Fibroblast of skin of right quadriceps (primary cell): ENCODE measurements around the gene VPS8.
"Not testable (repeated sequence)": the region's sequence is repeated elsewhere in the genome, so short reads cannot be mapped to it uniquely, and the experiment has no call there.

Experiments used
- DNase-seq: peaks from one replicate; pipeline ENCODE4 v3.0.0-alpha.2; 2013

Gene VPS8

DNA sequence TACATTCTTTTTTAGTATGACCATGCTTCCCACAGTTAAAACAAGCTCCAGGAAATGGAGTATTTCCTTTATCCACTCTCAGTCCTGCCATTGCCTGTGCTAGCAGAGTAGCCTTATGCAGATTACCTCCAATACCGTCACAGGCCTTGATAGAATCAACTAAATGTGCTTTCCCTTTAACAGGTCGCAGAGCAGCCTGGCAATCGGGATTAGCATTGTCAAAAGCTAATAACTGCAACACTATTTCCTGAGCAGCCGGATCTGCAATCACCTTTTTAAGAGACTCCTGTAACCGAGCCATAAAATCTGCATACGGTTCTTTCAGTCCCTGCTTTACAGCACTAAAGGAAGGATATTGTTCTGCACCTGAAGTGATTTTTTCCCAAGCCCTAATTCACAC, 206.0 kb downstream of the VPS8 start:
- not testable (repeated sequence) for DNase-seq

DNA sequence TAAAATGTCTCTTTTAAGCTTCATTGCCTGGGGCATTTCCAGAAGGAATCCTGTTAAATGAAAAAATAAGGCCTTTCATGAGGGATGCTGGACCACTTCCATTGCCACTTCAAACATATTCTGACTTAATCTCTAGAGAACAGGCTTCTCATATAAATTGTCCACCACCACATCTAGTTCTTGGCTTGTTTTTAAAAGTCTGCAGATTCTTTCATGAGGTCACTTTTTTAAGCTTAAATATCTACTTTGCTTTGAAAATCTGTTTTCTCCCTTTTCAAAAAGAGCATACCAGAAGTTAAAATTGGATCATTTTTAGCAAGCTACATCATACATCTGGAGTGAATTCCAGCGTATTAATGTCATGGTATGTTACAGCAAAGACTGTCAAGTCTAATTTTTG, 209.3 kb downstream of the VPS8 start:
- DNase-seq = peak; percentile 35

DNA sequence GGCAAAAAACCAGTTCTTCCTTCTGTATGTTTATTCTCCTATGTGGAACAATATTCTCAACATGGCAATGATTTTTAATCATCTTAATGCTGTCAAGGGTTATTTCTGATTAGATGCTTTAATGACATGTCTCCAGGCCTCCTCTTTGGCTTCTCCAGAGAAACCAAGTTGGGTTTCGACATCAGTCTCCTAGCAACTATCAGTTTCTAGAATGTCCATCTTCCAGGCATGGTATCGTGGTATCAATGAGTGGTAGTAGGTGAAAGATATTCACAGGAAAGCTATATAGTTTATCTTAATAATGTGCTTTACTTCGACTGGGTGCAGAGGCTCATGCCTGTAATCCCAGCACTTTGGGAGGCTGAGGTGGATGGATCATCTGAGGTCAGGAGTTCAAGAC, 212.4 kb downstream of the VPS8 start:
- DNase-seq = no peak

DNA sequence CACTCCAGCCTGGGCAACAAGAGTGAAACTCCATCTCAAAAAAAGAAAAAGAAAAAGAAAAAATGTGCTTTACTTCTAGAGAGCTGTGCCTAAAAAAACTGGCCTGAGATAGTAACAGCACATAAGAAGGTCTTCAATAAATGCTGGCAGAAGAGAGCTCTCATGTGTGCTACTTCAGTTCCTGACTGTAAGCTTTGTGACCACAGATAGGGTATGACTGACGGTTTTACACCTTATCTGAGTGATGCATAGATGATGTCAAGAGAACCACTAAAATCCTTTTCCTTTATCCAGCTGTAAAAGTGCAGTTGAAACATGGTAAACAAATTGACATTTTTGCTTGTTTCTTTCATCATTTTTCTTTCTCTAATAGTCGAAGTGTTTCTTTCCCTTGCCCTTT, 213.0 kb downstream of the VPS8 start:
- DNase-seq = no peak

DNA sequence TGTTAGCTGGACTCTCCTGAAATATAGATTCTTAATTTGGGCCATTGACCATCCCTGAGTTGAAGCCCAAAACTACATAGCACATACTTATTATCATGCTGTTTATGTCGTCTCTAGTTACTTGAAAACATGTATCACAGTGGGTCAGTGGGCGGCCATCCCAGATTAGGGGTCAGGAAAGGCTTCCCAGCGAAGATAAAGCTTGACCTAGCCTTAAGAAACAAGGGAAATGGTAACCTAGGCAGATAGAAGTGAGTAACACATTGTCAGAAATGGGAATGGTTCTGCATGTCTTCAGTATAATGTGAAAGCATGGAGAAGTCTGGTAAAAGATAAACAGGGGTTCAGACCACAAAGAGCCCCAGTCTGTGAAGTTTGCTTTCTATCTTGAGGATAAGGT, 216.2 kb downstream of the VPS8 start:
- no peak for DNase-seq

DNA sequence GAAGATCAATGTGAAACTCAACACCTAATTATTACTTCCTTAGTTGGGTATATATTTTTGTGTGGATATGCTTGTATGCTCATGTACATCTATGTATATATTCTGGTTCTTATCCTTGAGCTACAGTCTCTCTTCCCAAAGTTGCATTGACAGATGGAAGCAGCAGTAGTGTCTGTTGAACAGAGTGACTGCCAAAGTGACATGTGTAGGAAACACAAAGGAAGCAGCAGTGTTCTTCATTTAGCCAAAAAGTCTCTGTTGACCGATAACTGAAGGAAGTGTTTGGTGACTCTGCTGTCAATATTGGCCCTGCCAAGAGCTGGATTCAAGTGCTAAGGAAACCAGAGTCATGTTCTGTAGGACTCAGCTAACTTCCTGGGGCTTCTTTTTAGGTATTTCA, 217.1 kb downstream of the VPS8 start:
- no peak for DNase-seq

DNA sequence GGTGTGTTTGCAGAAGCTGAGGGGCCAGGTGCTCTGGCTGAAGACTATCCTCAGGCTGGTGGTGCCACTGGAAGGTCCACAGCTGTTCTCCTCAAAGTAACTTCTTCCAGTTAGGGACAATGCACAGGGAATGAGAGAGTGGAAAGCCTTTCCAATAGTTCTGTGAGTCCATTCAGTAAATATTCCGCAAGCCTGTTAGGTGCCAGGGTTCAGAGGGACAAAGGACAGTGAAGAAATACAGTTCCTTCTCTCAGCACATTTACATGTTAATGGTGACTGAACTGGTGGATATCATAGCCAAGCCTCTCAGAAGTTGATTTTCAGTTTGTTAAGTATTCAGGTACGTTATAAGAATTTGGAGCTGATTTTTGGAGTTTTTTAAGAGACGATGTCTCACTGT, 218.4 kb downstream of the VPS8 start:
- no peak for DNase-seq

DNA sequence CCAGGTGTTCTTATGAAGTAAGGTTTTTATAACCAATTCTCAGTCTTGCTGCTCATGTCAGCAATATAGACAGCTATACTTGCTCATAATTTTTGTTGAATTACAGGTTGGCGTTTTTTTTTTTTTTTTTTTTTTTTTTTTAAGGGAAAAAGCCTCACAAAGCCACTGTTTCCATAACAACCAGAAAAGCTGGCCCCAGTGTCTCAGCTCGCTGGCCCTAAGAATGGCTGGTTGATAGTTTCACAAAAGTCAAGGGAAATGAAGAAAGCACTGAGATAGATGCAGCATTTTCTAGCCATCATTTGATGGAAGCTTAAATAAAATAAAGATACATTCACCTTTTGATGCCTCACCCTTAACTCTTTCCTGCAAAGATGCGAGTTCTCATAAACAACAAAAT, 219.0 kb downstream of the VPS8 start:
- no peak for DNase-seq

DNA sequence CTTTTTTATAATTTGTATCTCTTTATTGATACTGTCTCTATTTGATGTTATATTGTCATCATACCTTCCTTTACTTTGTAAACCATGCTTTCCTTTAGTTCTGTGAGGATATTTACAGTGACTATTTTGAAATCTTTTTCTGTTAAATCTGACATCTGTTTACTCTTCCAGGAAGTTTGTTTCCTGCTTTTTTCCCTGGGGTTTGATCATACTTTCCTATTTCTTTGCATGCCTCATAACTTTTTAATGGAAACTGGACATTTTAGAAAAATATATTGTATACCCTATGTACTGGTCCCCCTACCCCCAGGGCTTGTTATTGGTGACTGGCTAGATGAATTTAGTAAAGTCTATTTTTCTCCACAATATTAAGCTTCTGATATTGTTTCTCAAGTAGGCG, 225.8 kb downstream of the VPS8 start:
- DNase-seq = no peak

DNA sequence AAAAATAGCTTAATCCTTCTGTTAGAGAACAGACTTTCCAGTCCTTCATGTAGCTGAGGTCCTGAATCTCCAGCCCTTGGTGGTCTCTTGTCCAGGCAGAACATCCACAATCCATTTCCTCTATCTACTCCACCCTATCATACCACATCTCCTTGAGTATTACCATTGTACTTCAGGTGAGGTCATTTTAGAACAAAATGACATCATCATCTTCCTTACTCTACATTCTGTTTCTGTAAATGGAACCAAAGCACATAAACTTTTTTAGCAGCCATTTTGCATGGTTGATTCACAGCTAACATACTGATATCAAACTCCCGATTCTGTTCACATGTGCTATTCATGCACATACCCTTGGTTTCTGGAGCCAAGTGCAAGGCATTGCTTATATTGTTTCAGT, 228.5 kb downstream of the VPS8 start:
- DNase-seq = no peak

DNA sequence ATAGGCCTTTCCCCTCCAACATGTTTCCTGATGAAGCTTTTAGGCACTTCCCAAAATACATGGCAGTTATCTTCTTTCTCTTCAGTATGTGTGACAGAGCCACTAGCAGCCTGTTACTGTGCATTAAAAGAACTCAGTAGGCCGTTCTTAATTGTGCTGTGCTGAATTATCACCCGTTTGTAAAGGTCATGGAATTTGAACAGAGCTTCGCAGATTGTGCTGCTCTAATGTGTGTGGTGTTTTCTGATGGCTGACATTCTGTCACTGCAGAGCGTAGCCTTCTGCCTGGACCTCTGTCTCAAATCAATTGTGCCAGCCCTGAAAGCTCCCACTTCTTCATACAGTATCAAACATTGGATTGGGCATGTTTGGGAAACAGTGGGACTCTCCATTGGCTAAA, 229.6 kb downstream of the VPS8 start:
- no peak for DNase-seq

DNA sequence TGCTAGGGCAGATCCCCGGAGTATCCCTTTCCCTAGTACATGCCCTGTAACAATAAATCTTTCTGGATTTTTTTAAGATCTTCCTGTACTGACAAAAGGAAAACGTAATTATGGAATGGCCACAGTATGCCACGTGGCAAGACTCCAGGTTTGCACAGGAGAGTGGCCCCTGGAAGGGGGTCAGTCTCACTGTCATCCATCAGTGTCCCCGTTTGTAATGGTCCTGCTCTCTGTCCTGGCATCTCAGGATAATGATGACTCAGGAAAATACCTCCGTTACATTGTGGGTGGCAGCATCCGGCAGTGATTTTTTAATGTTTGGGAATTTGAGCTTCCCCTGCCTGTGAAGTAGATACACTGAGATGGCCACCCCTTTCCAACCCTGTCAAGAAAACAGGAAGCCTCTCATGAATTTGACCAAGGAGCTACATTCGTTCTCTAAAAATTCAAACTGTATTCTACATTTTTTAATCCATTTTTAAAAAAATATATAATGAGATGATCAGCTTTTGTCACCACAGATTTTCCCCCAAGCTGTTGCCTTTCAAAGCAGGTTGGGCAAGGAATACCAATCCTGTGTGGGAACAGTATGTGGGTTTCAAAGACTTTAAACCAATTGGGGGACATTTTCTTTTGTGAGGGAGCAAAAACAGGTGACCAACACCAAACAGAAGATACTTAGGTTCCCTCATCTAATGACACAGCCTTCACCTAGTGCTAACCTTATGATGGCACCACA, 230.5 kb downstream of the VPS8 start:
- no peak for DNase-seq

DNA sequence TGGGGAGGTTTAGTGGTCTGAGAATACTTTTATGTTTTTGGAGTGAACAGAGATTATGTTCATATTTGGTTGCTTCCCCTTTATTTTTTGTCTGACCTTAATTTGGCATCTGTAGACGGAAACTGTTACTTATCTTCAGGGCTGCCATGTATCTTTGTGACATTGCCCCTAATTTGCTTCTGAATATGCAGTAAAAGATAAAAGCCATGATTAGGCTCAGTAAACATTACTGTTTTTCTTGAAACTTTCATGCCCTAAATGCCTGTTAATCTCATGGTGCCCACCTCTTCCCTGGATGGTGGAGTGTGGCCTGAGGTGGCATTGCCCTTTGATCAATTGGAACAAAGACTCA, 234.2 kb downstream of the VPS8 start:
- DNase-seq = no peak

DNA sequence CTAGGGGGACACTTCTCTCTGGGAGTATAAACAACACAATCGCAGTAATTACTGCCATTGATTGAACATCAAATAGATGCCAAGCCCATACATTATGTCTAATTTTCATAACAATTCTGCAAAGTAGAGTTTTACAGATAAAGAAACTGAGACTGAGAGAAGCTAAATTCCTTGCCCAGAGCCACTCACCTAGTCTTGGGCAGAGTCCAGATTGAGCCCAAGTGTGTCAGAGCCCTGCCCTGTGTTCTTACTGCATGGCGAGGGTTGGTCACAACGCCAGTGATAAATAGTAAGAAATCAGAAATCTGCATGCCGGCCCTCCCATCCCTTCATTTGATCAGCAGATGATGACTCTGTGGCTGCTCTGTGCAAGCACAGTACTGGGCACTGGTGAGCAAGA, 234.6 kb downstream of the VPS8 start:
- no peak for DNase-seq

DNA sequence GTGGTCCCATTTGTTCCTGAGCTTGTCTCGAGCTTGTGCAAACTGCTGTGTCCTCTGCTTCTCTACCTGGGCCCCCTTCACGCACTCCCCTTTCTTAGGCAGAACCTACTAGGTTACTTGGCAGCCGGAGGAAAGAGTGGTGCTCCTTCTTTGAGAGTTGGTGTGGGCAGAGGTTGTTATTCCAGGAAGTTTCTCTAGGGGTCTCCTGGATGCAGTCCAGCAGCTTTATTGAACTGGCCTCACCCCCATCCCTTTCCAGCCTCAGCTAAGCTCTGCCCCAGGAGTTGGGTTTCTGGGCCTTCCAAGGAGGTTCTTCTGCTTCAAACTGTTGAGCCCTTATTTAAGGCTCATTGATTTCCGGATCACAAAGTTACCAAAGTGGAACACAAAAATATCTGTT, 237.7 kb downstream of the VPS8 start:
- no peak for DNase-seq

DNA sequence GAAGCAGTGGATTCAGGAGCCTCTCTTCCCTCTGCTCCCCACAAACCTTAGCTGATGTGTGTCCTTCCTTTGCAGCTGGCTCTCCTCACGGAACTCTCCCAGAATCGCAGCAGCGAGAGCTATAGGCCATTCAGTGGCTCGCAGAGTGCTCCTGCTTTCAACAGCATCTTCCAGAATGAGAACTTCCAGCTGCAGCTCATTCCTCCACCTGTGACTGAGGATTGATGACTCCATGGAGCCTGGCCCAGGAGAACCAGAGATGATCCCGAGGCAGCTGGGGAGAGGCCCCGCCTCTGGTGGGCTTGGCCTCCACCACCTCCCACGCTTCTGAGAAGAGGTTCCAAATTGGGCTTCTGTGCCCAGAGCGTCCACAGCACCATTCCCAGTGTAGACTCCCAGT, 239.8 kb downstream of the VPS8 start:
- DNase-seq = no peak

DNA sequence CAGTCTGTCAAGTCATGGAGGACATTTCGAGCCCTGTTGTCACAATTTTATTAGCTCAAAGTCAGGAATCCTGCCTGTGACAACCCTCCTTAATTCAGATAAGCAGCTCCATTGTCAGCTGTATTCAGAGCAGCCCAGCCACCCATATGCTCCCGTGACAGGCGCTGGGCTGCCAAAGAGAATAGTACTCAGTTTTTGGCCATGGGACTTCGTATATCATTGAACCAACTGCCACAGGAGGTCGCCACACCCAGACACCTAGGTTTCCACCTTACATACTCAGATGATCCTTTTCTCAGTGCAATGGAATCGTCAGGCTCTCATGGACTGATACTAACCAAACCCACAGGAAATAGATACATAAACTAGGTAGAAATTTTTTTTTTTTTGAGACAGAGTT, 240.7 kb downstream of the VPS8 start:
- DNase-seq = no peak

DNA sequence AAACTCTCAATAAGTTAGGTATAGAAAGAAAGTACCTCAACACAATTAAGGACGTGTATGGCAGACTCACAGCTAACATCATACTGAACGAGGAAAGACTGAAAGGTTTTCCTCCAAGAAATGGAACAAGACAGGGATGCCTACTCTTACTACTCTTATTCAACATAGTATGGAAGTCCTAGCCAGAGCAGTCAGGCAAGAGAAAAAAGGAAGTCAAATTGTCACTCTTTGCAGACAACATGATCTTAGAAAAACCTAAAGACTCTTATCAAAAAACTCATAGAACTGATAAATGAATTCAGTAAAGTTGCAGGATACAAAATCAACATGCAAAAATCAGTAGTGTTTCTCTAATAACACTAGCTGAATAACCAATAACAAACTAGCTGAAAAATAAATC, 244.9 kb downstream of the VPS8 start:
- no peak for DNase-seq

DNA sequence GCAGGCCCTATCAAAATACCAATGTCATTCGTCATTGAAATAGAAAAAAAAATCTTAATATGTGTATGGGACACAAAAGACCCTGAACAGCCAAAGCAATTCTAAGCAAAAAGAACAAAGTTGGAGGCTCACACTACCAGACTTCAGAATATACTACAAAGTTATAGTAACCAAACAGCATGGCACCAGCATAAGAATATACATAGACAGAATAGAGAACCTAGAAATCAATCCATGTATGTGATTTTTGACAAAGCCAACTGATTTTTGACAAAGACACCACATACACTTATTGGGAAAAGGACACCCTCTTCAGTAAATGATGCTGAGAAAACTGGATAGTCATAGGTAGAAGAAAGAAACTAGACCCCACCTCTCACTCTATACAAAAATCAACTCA, 245.9 kb downstream of the VPS8 start:
- DNase-seq = no peak

DNA sequence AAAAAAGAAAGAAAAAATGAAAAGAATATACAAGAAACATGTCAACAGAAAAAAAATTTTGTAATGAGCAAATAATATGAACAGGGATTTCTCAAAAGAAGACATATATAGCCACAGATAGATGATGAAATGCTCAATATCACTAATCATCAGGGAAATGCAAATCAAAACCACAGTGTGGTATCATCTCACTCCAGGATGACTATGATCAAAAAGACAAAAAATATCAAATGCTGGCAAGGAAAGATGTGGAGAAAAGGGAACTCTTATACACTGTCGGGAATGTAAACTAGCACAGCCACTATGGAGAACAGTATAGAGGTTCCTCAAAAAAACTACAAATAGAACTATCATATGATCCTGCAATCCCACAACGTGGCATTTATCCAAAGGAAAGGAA, 246.8 kb downstream of the VPS8 start:
- no peak for DNase-seq

DNA sequence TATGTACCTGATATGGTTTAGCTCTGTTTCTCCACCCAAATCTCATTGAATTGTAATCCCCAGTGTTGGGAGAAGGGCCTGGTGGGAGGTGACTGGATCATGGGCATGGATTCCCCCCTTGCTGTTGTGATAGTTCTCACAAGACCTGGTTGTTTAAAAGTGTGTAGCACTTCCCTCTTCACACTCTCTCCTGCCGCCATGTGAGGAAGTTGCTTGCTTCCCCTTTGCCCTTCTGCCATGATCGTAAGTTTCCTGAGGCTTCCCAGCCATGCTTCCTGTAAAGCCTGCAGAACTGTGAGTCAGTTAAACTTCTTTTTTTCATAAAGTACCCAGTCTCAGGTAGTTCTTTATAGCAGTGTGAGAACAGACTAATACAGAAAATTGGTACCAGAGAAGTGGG, 247.8 kb downstream of the VPS8 start:
- no peak for DNase-seq

DNA sequence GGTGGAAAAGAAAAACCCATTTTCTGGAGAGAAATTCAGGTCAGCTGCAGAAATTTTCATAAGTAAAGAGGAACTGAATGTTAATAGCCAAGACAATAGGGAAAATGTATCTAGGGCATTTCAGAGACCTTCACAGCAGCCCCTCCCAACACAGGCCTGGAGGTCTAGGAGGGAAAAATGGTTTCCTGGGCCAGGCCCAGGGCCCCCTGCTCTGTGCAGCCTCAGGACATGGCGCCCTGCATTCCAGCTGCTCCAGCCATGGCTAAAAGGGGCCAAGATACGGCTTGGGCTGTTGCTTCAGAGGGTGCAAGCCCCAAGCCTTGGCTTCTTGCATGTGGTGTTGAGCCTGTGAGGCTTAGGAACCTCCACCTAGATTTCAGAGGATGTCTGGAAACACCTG, 248.7 kb downstream of the VPS8 start:
- no peak for DNase-seq

DNA sequence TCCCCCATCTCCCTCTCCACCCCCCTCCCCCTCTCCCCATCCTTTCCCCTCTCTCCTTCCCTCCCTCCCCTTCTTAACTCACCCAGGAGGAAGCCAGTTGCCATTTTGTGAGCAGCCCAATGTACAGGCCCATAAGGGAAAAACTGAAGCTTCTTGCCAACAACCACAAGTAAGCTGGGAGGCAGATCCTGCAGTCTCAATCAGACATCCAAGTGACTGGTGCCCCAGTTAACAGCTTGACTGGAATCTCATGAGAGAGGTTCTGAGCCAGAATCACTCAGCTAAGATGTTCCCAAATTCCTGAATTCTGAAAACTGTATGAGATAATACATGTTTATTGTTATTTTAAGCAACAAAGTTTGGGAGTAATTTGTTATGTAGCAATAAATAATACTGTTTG, 250.2 kb downstream of the VPS8 start:
- DNase-seq = no peak

DNA sequence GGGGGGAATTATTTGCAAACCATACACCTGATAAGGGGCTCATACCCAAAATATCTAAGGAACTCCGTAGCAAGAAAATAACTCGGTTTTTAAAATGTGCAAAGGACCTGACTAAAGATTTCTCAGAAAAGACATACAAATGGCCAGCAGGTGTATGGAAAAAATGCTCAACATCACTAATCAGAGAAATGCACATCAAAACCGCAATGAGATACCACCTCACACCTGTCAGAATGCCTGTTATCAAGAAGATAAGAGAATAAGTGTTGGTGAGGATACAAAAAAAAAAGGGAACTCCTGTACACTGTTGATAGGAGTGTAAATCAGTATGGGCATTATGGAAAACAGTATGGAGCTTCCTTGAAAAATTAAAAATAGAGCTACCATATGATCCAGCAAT, 251.5 kb downstream of the VPS8 start:
- no peak for DNase-seq

DNA sequence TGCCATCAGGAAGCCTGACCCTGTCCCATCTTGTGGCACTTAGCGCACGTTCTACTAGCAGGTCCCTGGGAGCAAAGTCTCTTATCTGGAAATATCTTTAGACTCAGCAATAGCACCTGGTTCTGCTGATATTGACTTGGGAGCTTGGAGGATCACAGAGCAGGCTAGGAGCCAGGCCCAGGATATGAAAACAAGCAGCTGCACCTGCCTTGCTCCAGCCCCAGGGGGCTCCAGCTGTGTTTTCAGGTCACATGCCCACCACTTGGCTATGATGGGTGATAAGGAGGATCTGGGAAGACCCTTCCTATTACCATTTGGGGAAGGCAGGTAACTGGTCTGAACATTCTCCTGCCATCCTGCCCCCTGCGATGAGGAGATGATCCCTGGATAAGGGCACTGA, 253.1 kb downstream of the VPS8 start:
- no peak for DNase-seq

DNA sequence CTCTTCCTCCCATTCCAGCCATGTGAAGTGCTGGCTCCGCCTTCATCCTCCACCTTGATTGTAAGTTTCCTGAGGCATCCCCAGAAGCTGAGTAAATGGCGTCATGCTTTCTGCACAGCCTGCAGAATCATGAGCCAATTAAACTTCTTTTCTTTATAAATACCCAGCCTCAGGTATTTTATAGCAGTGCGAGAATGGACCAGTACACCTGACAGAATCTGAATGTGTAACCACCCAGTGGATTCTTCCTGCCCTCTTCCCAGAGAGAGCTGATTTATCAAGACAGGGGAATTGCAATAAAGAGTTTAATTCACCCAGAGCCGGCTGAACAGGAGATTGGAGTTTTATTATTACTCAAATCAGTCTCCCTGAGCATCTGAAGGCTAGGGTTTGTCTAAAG, 254.3 kb downstream of the VPS8 start:
- DNase-seq = no peak
